Dermis microvascular lymphatic vessel endothelial cell (primary cell): Measurements from ENCODE around the gene LSM5. TPM values are rescaled to one million over a fixed set of nuclear protein-coding genes. Genes with fewer than 3 reads are reported as not detected.

ENCODE experiments used
- DNase-seq, 2 donors: peaks; one replicate each; pipeline versions ENCODE4 v3.0.0 to v3.0.0-alpha.2; 2010; ENCODE audit warnings: low read depth in 2 of 2
- total RNA-seq: library from RNA; depleted of rRNA; stranded (reverse); fragments of >200 nt; gene quantifications from 2 replicates; pipeline ENCODE4 v1.2.1, GENCODE V29; 2014

The LSM5 gene
- total RNA-seq, 1 donor from 2014 or later, result 16.3 TPM

DNA sequence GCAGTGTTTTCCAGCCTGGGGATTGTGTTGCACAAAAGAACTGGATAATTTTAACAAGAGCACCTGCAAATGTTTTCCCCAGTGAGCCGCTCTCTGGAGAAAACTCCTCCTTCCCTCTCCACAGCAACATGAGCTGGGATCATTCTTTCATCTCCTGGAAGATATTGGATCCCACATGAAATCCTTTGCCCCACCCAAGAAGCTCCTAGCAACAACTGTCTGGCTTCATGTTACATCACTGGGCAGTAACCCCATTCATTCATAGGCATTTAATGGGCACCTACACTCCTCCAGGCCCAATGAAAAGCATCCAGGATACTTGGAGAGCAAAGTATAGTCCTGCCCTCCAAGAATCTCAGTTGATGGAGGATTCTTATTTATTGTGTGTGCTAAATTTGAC is 27.2 kb downstream of the LSM5 start:
- no peak for DNase-seq

DNA sequence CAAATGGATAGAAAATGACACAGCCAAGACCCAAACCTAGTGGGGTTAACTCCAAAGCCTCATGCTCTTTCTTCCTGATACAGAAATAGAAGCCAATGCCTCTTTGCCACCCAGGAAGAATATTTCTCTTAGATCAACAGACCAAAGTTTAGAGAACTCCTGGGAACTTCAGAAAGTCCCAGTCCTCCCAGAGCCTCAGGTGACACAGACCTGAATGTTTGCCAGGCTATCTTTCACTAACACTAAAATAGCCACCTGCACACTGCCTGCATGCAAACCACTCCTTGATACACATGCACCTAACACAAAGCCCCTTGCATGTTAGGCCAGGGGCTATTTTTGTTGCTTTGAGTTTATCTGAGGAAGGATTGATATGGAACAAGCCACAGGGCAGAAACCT is 27.7 kb downstream of the LSM5 start:
- DNase-seq, result no peak

DNA sequence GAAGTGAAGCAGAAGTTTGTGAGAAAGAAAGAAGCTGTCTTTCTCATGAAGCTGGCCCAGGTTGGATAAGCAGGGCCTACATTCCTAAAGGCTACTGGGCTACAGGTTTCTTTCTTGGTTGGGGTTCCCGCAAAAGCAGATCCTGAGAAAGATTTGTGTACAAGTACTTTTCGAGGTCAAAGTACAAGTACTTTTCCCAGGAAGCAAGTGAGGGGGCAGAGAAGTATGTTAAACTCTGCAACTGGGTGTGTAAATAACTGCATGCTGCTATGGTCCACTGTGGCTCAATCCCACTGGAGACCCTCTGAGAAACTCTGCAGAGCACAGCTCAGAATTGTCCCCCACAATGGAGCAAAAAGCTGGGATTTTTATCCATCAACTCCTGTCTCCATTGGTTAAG is 28.7 kb downstream of the LSM5 start:
- DNase-seq, result no peak

DNA sequence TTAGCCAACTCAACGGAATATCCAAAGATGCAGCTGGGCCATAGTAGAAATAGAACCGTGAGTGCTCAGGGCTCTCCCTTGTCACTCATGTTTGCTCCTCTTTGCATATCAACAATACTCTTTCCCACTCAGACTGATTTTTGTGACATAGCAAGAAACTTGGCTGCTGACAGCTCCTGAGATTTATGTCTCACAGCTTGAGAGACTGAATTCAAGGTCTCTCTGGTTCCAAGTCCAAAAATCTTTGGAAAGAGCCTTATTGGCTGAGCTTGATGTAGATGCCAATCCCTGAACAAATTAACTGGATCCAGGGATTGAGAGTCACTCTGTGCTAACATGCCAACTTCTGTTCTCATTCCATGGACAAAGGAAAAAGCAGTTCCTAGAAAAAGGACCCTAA is 30.4 kb downstream of the LSM5 start:
- no peak for DNase-seq

DNA sequence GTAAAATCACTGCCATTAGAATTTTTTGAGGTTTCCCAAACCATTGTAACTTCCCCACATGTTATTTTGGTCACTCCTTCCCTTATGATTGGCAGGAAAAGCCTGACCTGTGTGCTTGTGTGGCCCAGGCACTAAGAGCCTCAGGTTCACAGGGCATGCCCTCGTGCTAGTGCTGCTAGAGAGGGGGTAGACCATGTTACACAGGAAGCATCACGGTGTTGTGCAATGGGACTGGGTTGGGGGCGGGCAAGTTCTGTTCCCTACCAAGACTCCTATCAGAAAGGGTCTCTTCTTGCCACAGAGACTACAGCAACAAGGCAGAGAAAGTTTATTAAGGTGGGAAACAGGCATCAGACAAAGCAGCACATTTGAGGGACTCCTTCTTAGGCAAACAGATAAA is 32.2 kb downstream of the LSM5 start:
- DNase-seq, result no peak

DNA sequence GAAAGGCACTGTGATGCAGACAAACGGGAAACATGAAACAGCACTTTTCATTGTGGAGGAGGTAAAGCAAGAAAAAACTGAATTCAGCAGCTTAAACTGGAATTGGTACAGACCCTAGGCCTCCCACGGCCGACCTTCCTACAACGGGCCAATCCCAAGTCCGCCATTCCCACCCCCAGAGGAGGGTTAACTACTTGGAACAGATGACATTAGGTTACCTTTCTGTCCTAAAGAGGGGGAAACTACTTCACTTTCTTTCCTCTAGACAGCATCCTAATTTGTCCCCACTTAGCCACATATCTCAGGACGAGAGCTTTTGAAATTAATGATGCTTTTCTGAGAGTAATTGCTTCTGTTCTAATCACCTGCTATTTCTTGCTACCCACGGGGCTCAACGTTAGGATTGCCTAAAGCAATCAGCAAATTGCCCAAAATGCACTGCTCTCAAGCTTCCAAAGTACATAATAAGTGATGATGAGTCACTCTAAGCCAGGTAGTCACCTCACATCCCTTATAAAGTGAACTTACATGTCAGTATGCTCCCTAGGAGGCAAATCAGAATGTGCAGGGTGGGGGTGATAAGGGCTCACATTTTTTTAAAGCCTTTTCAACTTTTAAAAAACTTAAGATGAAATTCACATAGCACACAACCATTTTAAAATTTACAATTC is 36.7 kb downstream of the LSM5 start:
- no peak for DNase-seq

DNA sequence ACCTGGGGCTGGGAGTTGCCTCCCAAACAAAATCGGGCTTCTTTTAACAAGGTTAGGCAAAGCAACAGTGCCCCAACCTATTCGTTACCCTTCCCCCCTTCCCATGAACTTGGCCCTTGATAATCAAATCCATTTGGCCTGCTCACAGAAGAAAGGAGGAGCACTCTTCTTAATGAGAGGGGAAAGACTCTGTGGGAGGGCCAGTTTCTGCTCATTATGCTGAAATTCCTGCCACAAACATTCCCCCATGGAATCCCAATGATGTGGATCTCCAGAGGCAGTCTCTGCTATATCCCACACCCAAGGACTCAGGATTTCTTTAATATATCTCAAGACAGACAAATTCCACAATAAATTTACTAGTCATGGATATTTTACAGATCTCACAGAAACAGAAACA is 43.0 kb downstream of the LSM5 start:
- DNase-seq, result no peak

DNA sequence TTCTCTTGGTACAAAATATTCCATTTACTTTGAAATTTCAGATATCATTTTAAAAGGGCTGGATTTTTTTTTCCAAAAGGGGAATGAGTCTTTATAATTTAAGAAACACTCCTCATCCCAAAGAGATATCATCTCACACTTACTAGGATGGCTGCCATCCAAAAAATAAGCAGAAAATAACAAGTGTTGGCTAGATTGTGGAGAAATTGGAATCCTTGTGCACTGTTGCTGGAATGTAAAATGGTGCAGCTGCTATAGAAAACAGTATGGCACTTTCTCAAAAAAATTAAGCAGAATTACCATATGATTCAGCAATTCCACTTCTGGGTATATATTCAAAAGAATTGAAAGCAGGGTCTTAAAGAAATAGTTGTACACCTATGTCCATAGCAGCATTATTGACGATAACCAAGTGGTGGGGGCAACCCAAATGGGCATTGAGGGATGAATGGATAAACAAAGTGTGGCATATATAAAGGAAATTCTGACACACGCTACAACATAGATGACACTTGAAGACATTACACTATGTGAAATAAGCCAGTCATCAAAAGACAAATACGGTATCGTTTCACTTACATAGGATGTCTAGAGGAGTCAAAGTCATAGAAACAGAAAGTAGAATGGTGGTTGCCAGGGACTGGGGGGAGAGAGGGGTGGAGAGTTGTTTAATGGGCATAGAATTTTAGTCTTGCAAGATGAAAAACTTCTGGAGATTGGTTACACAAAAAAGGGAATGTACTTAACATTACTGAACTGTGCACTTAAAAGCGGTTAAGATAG is 53.8 kb downstream of the LSM5 start:
- DNase-seq, result no peak

Other genes starting within 250 kb of the LSM5 start
- 35.2 and 45.5 TPM in 2 replicates for gene AVL9, start 5.1 kb upstream of the LSM5 start, total RNA-seq